HG03108 (cell line): ENCODE measurements around the gene CBR4.
"Not testable (repeated sequence)": the region's sequence is repeated elsewhere in the genome, so short reads cannot be mapped to it uniquely, and the experiment has no call there.

Source experiments
- ATAC-seq: cut with Tn5 transposase; IDR thresholded peaks from one replicate; pipeline ENCODE4 v1.9.1; 2021; ENCODE audit warnings: moderate library complexity; ENCODE audit not compliant: unreplicated experiment

The CBR4 gene

GRCh38 chr4:168995537-168996295 is 14.3 kb downstream of the CBR4 start:
- ATAC-seq = no peak

- no peak for ATAC-seq
Observed at GRCh38 chr4:168994958-168995357, 15.1 kb downstream of the CBR4 start.

GRCh38 chr4:168993714-168994510 is 16.1 kb downstream of the CBR4 start:
- no peak for ATAC-seq

- not testable (repeated sequence) for ATAC-seq
Observed at GRCh38 chr4:168992952-168993482, 17.0 kb downstream of the CBR4 start.

GRCh38 chr4:168981942-168982341 is 28.1 kb downstream of the CBR4 start:
- ATAC-seq = no peak

GRCh38 chr4:168981460-168981859 is 28.6 kb downstream of the CBR4 start:
- no peak for ATAC-seq

- ATAC-seq = no peak
Observed at GRCh38 chr4:168979338-168979737, 30.7 kb downstream of the CBR4 start.

- ATAC-seq = no peak
Observed at GRCh38 chr4:168978001-168978700, 31.9 kb downstream of the CBR4 start.

GRCh38 chr4:168972596-168972995 is 37.5 kb downstream of the CBR4 start:
- ATAC-seq = no peak

- ATAC-seq = no peak
Observed at GRCh38 chr4:168960716-168961115, 49.3 kb downstream of the CBR4 start.

- no peak for ATAC-seq
Observed at GRCh38 chr4:168955674-168956073, 54.4 kb downstream of the CBR4 start.

- not testable (repeated sequence) for ATAC-seq
Observed at GRCh38 chr4:168952821-168953246, 57.2 kb downstream of the CBR4 start.

GRCh38 chr4:168945291-168945690 is 64.8 kb downstream of the CBR4 start:
- no peak for ATAC-seq

GRCh38 chr4:168942985-168943384 is 67.1 kb downstream of the CBR4 start:
- ATAC-seq = no peak
